GM12878 (cell line): ENCODE data around the gene MITF. TPM values are rescaled to one million over a fixed set of nuclear protein-coding genes. Genes with fewer than 3 reads are reported as not detected.

ENCODE experiments used
- HDAC6 ChIP-seq: fragments of 200-600 bp; sonication (generic); IDR thresholded peaks from one replicate; pipeline ENCODE4 v1.8.0; 2017; ENCODE audit warnings: antibody characterized with exemption; ENCODE audit not compliant: unreplicated experiment
- TCF7 ChIP-seq: IDR thresholded peaks from 2 replicates; pipeline ENCODE4 v1.6.1; 2014; ENCODE audit warnings: antibody characterized with exemption, borderline replicate concordance
- polyA plus RNA-seq, 11 experiments: library from polyadenylated mRNA; depleted of rRNA in 4 of 11; unstranded in 6 of 11; stranded (reverse) in 5 of 11; fragments of >200 nt; fragmentation: Nextera tagmentation in 4 of 11; fragmentation: Illumina TruSeq in 1 of 11; extraction: Ambion mirVana in 4 of 11; extraction: Trizol in 1 of 11; gene quantifications; 1 replicate in 1 of 11; 2 replicates in 10 of 11; pipeline versions ENCODE4 v1.2.1 to v1.2.3, GENCODE V29; 2011 to 2016; ENCODE audit warnings: inconsistent platforms in 2 of 11, missing spikeins in 2 of 11, low read depth in 1 of 11
- total RNA-seq, 4 experiments: library from RNA; depleted of rRNA in 3 of 4; stranded (reverse); fragments of >200 nt in 3 of 4; fragmentation: Illumina TruSeq in 1 of 4; extraction: Trizol in 1 of 4; gene quantifications; 2 replicates each; pipeline versions ENCODE4 v1.2.1 to v1.2.3, GENCODE V29; 2013 to 2021
- TF ChIP-seq, protein P1 (sequence below): IDR thresholded peaks from 2 replicates; pipeline ENCODE4 v1.6.1; 2012; ENCODE audit warnings: mild to moderate bottlenecking, low read depth, low read length
- TF ChIP-seq, protein P2 (sequence below): fragments of 450-650 bp; IDR thresholded peaks from 2 replicates; pipeline ENCODE4 v1.6.1; 2016; ENCODE audit warnings: mild to moderate bottlenecking
- TF ChIP-seq, protein P3 (sequence below): IDR thresholded peaks from 2 replicates; pipeline ENCODE4 v1.6.1; 2011; ENCODE audit warnings: borderline replicate concordance, low read depth, mild to moderate bottlenecking, moderate library complexity, low read length; ENCODE audit not compliant: insufficient read depth, poor library complexity, severe bottlenecking
- TF ChIP-seq, protein P4 (sequence below): fragments of 450-650 bp; IDR thresholded peaks from 2 replicates; pipeline ENCODE4 v1.6.1; 2018; ENCODE audit warnings: borderline replicate concordance, mild to moderate bottlenecking; ENCODE audit not compliant: partially characterized antibody

The MITF gene
- total and polyA plus RNA-seq, 10 of the 15 experiments (the other 5 are each of a cell fraction or from before 2014, with no cell fraction given): under 0.01 to 0.90 (median 0.06) TPM; not detected in 3

DNA sequence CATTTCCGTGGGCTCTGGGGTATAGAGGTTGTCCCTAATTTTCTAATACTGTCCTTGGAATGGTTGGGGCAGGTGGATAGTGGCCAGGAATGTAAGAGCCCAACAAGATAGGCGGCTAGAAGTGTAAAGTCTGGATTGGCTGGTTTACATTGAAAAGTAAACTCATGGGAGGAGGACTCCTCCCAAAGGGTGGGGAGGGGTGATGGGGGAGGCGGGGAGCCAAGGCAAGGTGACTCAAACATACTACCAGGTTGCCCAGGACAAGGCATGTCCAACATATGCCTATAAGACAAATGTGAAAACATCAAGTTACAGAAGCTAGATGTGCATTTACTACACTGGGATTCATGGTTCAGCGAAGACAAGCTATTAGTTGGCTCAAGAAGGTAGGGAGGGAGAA, 246.0 kb downstream of the MITF start (continued):
- TF ChIP-seq, protein P1, sequence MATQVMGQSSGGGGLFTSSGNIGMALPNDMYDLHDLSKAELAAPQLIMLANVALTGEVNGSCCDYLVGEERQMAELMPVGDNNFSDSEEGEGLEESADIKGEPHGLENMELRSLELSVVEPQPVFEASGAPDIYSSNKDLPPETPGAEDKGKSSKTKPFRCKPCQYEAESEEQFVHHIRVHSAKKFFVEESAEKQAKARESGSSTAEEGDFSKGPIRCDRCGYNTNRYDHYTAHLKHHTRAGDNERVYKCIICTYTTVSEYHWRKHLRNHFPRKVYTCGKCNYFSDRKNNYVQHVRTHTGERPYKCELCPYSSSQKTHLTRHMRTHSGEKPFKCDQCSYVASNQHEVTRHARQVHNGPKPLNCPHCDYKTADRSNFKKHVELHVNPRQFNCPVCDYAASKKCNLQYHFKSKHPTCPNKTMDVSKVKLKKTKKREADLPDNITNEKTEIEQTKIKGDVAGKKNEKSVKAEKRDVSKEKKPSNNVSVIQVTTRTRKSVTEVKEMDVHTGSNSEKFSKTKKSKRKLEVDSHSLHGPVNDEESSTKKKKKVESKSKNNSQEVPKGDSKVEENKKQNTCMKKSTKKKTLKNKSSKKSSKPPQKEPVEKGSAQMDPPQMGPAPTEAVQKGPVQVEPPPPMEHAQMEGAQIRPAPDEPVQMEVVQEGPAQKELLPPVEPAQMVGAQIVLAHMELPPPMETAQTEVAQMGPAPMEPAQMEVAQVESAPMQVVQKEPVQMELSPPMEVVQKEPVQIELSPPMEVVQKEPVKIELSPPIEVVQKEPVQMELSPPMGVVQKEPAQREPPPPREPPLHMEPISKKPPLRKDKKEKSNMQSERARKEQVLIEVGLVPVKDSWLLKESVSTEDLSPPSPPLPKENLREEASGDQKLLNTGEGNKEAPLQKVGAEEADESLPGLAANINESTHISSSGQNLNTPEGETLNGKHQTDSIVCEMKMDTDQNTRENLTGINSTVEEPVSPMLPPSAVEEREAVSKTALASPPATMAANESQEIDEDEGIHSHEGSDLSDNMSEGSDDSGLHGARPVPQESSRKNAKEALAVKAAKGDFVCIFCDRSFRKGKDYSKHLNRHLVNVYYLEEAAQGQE: no peak
- no peak for TF ChIP-seq TCF7
- TF ChIP-seq, protein P2, sequence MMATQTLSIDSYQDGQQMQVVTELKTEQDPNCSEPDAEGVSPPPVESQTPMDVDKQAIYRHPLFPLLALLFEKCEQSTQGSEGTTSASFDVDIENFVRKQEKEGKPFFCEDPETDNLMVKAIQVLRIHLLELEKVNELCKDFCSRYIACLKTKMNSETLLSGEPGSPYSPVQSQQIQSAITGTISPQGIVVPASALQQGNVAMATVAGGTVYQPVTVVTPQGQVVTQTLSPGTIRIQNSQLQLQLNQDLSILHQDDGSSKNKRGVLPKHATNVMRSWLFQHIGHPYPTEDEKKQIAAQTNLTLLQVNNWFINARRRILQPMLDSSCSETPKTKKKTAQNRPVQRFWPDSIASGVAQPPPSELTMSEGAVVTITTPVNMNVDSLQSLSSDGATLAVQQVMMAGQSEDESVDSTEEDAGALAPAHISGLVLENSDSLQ: no peak
- TF ChIP-seq, protein P3, sequence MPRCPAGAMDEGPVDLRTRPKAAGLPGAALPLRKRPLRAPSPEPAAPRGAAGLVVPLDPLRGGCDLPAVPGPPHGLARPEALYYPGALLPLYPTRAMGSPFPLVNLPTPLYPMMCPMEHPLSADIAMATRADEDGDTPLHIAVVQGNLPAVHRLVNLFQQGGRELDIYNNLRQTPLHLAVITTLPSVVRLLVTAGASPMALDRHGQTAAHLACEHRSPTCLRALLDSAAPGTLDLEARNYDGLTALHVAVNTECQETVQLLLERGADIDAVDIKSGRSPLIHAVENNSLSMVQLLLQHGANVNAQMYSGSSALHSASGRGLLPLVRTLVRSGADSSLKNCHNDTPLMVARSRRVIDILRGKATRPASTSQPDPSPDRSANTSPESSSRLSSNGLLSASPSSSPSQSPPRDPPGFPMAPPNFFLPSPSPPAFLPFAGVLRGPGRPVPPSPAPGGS: no peak
- no peak for TF ChIP-seq HDAC6
- TF ChIP-seq, protein P4, sequence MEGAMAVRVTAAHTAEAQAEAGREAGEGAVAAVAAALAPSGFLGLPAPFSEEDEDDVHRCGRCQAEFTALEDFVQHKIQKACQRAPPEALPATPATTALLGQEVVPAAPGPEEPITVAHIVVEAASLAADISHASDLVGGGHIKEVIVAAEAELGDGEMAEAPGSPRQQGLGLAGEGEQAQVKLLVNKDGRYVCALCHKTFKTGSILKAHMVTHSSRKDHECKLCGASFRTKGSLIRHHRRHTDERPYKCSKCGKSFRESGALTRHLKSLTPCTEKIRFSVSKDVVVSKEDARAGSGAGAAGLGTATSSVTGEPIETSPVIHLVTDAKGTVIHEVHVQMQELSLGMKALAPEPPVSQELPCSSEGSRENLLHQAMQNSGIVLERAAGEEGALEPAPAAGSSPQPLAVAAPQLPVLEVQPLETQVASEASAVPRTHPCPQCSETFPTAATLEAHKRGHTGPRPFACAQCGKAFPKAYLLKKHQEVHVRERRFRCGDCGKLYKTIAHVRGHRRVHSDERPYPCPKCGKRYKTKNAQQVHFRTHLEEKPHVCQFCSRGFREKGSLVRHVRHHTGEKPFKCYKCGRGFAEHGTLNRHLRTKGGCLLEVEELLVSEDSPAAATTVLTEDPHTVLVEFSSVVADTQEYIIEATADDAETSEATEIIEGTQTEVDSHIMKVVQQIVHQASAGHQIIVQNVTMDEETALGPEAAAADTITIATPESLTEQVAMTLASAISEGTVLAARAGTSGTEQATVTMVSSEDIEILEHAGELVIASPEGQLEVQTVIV: no peak
- TF ChIP-seq, all 136 proteins: peak for 0
